Astrocyte of the cerebellum (primary cell): ENCODE results near the gene SMARCA2.
A peak's percentile ranks its signal among the peaks of the same experiment; 100 is the strongest.

Experiments
- DNase-seq: peaks from one replicate; pipeline ENCODE4 v3.0.0-alpha.2; 2011; ENCODE audit warnings: low read depth
- H3K4me3 ChIP-seq: 2 replicates; pipeline ENCODE4 v1.5.1; 2011; ENCODE audit warnings: mild to moderate bottlenecking, low read depth, low read length, moderate library complexity
- CTCF ChIP-seq: IDR thresholded peaks from 2 replicates; pipeline ENCODE4 v1.5.1; 2012; ENCODE audit warnings: low read length, low read depth, moderate library complexity, mild to moderate bottlenecking; ENCODE audit errors: missing control alignments
- in situ Hi-C: cut with HindIII; loops from 2 replicates; pipeline ENCODE4 v1.10.0; 2017; ENCODE audit warnings: low sequenced_read_pairs

The SMARCA2 gene

GRCh38 chr9:2158111-2158610, 143.0 kb downstream of the SMARCA2 start:
- in situ Hi-C loops = no loop called here
- TF ChIP-seq CTCF = peak; percentile 25
- H3K4me3 ChIP-seq = peak overlapping the region; percentile 46
- peak; percentile 33 for DNase-seq

GRCh38 chr9:2158766-2159430, 143.8 kb downstream of the SMARCA2 start:
- no peak for TF ChIP-seq CTCF
- peak overlapping the region; percentile 46 for H3K4me3 ChIP-seq
- in situ Hi-C loops = no loop called here
- no peak for DNase-seq

- H3K4me3 ChIP-seq = no peak overlapping the region
- DNase-seq = no peak
- in situ Hi-C loops = no loop called here
- TF ChIP-seq CTCF = no peak
These were observed 144.6 kb downstream of the SMARCA2 start for GRCh38 chr9:2159521-2160454.

DNA sequence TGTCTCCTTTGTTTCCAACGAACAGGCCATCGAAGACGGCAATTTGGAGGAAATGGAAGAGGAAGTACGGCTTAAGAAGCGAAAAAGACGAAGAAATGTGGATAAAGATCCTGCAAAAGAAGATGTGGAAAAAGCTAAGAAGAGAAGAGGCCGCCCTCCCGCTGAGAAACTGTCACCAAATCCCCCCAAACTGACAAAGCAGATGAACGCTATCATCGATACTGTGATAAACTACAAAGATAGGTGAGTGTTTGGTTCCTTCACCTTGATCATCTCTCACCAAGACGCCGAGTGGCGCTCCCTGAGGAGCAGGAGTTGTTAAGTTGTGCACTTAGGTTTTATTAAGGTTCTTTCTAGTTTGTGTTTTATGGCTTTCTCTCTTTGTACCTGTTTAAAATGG, 146.5 kb downstream of the SMARCA2 start:
- H3K4me3 ChIP-seq = no peak overlapping the region
- no peak for TF ChIP-seq CTCF
- DNase-seq = no peak
- in situ Hi-C loops = no loop called here

- in situ Hi-C loops = no loop called here
- DNase-seq = no peak
- no peak for TF ChIP-seq CTCF
These were observed 148.2 kb downstream of the SMARCA2 start for GRCh38 chr9:2163231-2163885.

GRCh38 chr9:2164268-2164667, 149.1 kb downstream of the SMARCA2 start:
- no peak for TF ChIP-seq CTCF
- no peak overlapping the region for H3K4me3 ChIP-seq
- in situ Hi-C loops = no loop called here
- no peak for DNase-seq

More at GRCh38 chr9:2163231-2163885, 148.2 kb downstream of the SMARCA2 start:
- H3K4me3 ChIP-seq = no peak overlapping the region
